Mesenchymal stem cell (in vitro differentiated cells and primary cell): ENCODE measurements around the gene CNTNAP2.

Source experiments
- DNase-seq: peaks from one replicate; pipeline ENCODE4 v3.0.0-alpha.2; 2013
- H2AFZ ChIP-seq: one replicate; pipeline ENCODE4 v1.6.1; 2013; ENCODE audit warnings: low read depth, mild to moderate bottlenecking, control low read depth, inconsistent platforms, low read length, moderate library complexity
- H2AK5ac ChIP-seq: 2 replicates; pipeline ENCODE4 v1.6.1; 2013; ENCODE audit warnings: low read length, moderate library complexity, mild to moderate bottlenecking, inconsistent platforms; ENCODE audit not compliant: severe bottlenecking
- H2BK120ac ChIP-seq: one replicate; pipeline ENCODE4 v1.6.1; 2013; ENCODE audit warnings: low read depth, mild to moderate bottlenecking, inconsistent platforms, low read length, moderate library complexity
- H2BK12ac ChIP-seq, 2 experiments: one replicate each; pipeline ENCODE4 v1.6.1; 2013; ENCODE audit warnings: inconsistent platforms in 2 of 2, low read length in 2 of 2, mild to moderate bottlenecking in 2 of 2, moderate library complexity in 2 of 2, control low read depth in 1 of 2
- H2BK15ac ChIP-seq: one replicate; pipeline ENCODE4 v1.6.1; 2013; ENCODE audit warnings: mild to moderate bottlenecking, low read depth, inconsistent platforms; ENCODE audit not compliant: poor library complexity, severe bottlenecking
- H2BK5ac ChIP-seq: 2 replicates; pipeline ENCODE4 v1.6.1; 2013; ENCODE audit warnings: low read depth, mild to moderate bottlenecking, low read length, control low read depth, inconsistent platforms; ENCODE audit not compliant: poor library complexity, severe bottlenecking
- H3K14ac ChIP-seq, 2 experiments: one replicate each; pipeline ENCODE4 v1.6.1; 2013; ENCODE audit warnings: inconsistent platforms in 2 of 2, low read length in 2 of 2, control low read depth in 1 of 2, mild to moderate bottlenecking in 1 of 2, moderate library complexity in 1 of 2
- H3K18ac ChIP-seq, 2 experiments: one replicate each; pipeline ENCODE4 v1.6.1; 2013; ENCODE audit warnings: inconsistent platforms in 2 of 2, low read length in 2 of 2, control low read depth in 1 of 2, low read depth in 1 of 2, mild to moderate bottlenecking in 1 of 2
- H3K23ac ChIP-seq, 2 experiments: one replicate each; pipeline ENCODE4 v1.6.1; 2013; ENCODE audit warnings: inconsistent platforms in 2 of 2, low read length in 2 of 2, mild to moderate bottlenecking in 2 of 2, moderate library complexity in 2 of 2, control low read depth in 1 of 2
- H3K27ac ChIP-seq: 2 replicates; pipeline ENCODE4 v1.5.1; 2013; ENCODE audit warnings: mild to moderate bottlenecking, moderate library complexity, low read length, control low read depth, inconsistent platforms; ENCODE audit not compliant: poor library complexity, severe bottlenecking
- H3K27me3 ChIP-seq, 2 experiments: 2 replicates each; pipeline versions ENCODE4 v1.6.1 to v1.7.0; 2013; ENCODE audit warnings: low read length in 2 of 2, mild to moderate bottlenecking in 2 of 2, moderate library complexity in 2 of 2, control low read depth in 1 of 2, inconsistent platforms in 1 of 2; ENCODE audit not compliant: control insufficient read depth in 1 of 2, insufficient read depth in 1 of 2
- H3K36me3 ChIP-seq, 2 experiments: 2 replicates each; pipeline versions ENCODE4 v1.6.1 to v1.7.0; 2013; ENCODE audit warnings: low read length in 2 of 2, control low read depth in 1 of 2, inconsistent platforms in 1 of 2, low read depth in 1 of 2, mild to moderate bottlenecking in 1 of 2; ENCODE audit not compliant: insufficient read depth in 2 of 2, control insufficient read depth in 1 of 2
- H3K4ac ChIP-seq, 2 experiments: one replicate each; pipeline ENCODE4 v1.6.1; 2013; ENCODE audit warnings: inconsistent platforms in 2 of 2, low read length in 2 of 2, mild to moderate bottlenecking in 2 of 2, moderate library complexity in 2 of 2, control low read depth in 1 of 2, low read depth in 1 of 2
- H3K4me1 ChIP-seq: 2 replicates; pipeline ENCODE4 v1.6.1; 2013; ENCODE audit warnings: low read depth, low read length, control low read depth; ENCODE audit not compliant: control insufficient read depth, insufficient read depth
- H3K4me2 ChIP-seq: 2 replicates; pipeline ENCODE4 v1.6.1; 2013; ENCODE audit warnings: low read length, mild to moderate bottlenecking, inconsistent platforms; ENCODE audit not compliant: poor library complexity, severe bottlenecking
- H3K4me3 ChIP-seq, 2 experiments: 2 replicates each; pipeline versions ENCODE4 v1.5.1 to v1.7.0; 2013; ENCODE audit warnings: low read length in 2 of 2, mild to moderate bottlenecking in 2 of 2, control low read depth in 1 of 2, low read depth in 1 of 2; ENCODE audit not compliant: insufficient read depth in 1 of 2
- H3K79me1 ChIP-seq: replicated peaks from 2 replicates; pipeline ENCODE4 v1.6.1; 2013; ENCODE audit warnings: mild to moderate bottlenecking, control low read depth, low read length, inconsistent platforms; ENCODE audit not compliant: poor library complexity, severe bottlenecking
- H3K9ac ChIP-seq: 2 replicates; pipeline ENCODE4 v1.7.0; 2013; ENCODE audit warnings: mild to moderate bottlenecking, low read length, moderate library complexity
- H3K9me3 ChIP-seq: 2 replicates; pipeline ENCODE4 v1.7.0; 2013; ENCODE audit warnings: mild to moderate bottlenecking, low read length; ENCODE audit not compliant: control insufficient read depth
- H4K8ac ChIP-seq: one replicate; pipeline ENCODE4 v1.6.1; 2013; ENCODE audit warnings: inconsistent platforms, mild to moderate bottlenecking, low read length, moderate library complexity
- H4K91ac ChIP-seq: one replicate; pipeline ENCODE4 v1.6.1; 2013; ENCODE audit warnings: mild to moderate bottlenecking, low read length, inconsistent platforms
- WGBS: methylation state at CpG from one replicate; pipeline ENCODE4 v1.1.7; 2013; ENCODE audit warnings: mixed read lengths; 5-methylcytosine and 5-hydroxymethylcytosine counted together

The CNTNAP2 gene

GRCh38 chr7:148436135-148436534, 2319.5 kb downstream of the CNTNAP2 start:
- Histone ChIP-seq H3K4me3 (no peak overlapping the region), H3K14ac (no peak overlapping the region), H3K9ac (no peak overlapping the region), H3K9me3 (no peaks in the 10 kb centered on the region), H3K18ac (no peak overlapping the region), H2BK120ac (no peak overlapping the region), H3K79me1 (no peaks in the 10 kb centered on the region), H3K36me3 (no peaks in the 10 kb centered on the region), H3K27me3 (peaks cover 0 to 18% of the 10 kb centered on the region in 2 experiments), H2BK15ac (no peak overlapping the region), H3K23ac (no peak overlapping the region), H3K4ac (no peak overlapping the region), H3K27ac (no peak overlapping the region), H2BK12ac (no peak overlapping the region), H2BK5ac (no peak overlapping the region), H2AK5ac (no peak overlapping the region), H3K4me1 (no peaks in the 10 kb centered on the region), H3K4me2 (no peak overlapping the region), H2AFZ (no peak overlapping the region), H4K8ac (no peak overlapping the region), H4K91ac (no peak overlapping the region)
- no peak for DNase-seq
- 87% methylated on average over 4 of the region's 4 CpGs for WGBS

- Histone ChIP-seq H3K27me3 (peaks cover 0 to 18% of the 10 kb centered on the region in 2 experiments), H3K9ac (no peak overlapping the region), H4K91ac (no peak overlapping the region), H3K4ac (no peak overlapping the region), H3K4me3 (no peak overlapping the region), H3K9me3 (no peaks in the 10 kb centered on the region), H2BK12ac (no peak overlapping the region), H2BK120ac (no peak overlapping the region), H4K8ac (no peak overlapping the region), H2BK5ac (no peak overlapping the region), H2AK5ac (no peak overlapping the region), H3K14ac (no peak overlapping the region), H3K18ac (no peak overlapping the region), H2AFZ (no peak overlapping the region), H3K36me3 (no peaks in the 10 kb centered on the region), H3K4me2 (no peak overlapping the region), H3K27ac (no peak overlapping the region), H3K23ac (no peak overlapping the region), H3K4me1 (no peaks in the 10 kb centered on the region), H2BK15ac (no peak overlapping the region), H3K79me1 (no peaks in the 10 kb centered on the region)
- no peak for DNase-seq
- WGBS, result 74% methylated on average over 6 of the region's 7 CpGs
These were observed 2320.0 kb downstream of the CNTNAP2 start for GRCh38 chr7:148436571-148436970.

GRCh38 chr7:148437043-148437442, 2320.4 kb downstream of the CNTNAP2 start:
- no peak overlapping the region for H3K4ac ChIP-seq
- no peaks in the 10 kb centered on the region for H3K9me3 ChIP-seq
- H3K79me1 ChIP-seq, result no peaks in the 10 kb centered on the region
- no peaks in the 10 kb centered on the region for H3K36me3 ChIP-seq
- H3K9ac ChIP-seq, result no peak overlapping the region
- no peak overlapping the region for H2BK15ac ChIP-seq
- no peak overlapping the region for H4K8ac ChIP-seq
- H4K91ac ChIP-seq, result no peak overlapping the region
- H2AFZ ChIP-seq, result no peak overlapping the region
- H3K18ac ChIP-seq, result no peak overlapping the region
- H2BK5ac ChIP-seq, result no peak overlapping the region
- H3K4me3 ChIP-seq, result no peak overlapping the region
- H2BK120ac ChIP-seq, result no peak overlapping the region
- H2AK5ac ChIP-seq, result no peak overlapping the region
- H3K14ac ChIP-seq, result no peak overlapping the region
- 95% methylated on average over 4 of the region's 4 CpGs for WGBS
- peaks cover 0 to 18% of the 10 kb centered on the region in 2 experiments for H3K27me3 ChIP-seq
- no peaks in the 10 kb centered on the region for H3K4me1 ChIP-seq
- DNase-seq, result no peak
- no peak overlapping the region for H3K27ac ChIP-seq
- H2BK12ac ChIP-seq, result no peak overlapping the region
- no peak overlapping the region for H3K23ac ChIP-seq
- H3K4me2 ChIP-seq, result no peak overlapping the region

- no peak overlapping the region for H3K4ac ChIP-seq
- DNase-seq, result no peak
- no peak overlapping the region for H3K4me2 ChIP-seq
- H4K91ac ChIP-seq, result no peak overlapping the region
- H3K23ac ChIP-seq, result no peak overlapping the region
- H2AFZ ChIP-seq, result no peak overlapping the region
- no peaks in the 10 kb centered on the region for H3K36me3 ChIP-seq
- no peak overlapping the region for H3K27ac ChIP-seq
- H3K14ac ChIP-seq, result no peak overlapping the region
- H3K18ac ChIP-seq, result no peak overlapping the region
- H3K27me3 ChIP-seq, result peaks cover 0 to 12% of the 10 kb centered on the region in 2 experiments
- no peak overlapping the region for H2BK12ac ChIP-seq
- no peaks in the 10 kb centered on the region for H3K4me1 ChIP-seq
- H4K8ac ChIP-seq, result no peak overlapping the region
- no peaks in the 10 kb centered on the region for H3K79me1 ChIP-seq
- H3K9me3 ChIP-seq, result no peaks in the 10 kb centered on the region
- no peak overlapping the region for H2BK15ac ChIP-seq
- no peak overlapping the region for H3K4me3 ChIP-seq
- no peak overlapping the region for H3K9ac ChIP-seq
- 82% methylated on average over 5 of the region's 8 CpGs for WGBS
- H2AK5ac ChIP-seq, result no peak overlapping the region
- no peak overlapping the region for H2BK5ac ChIP-seq
- H2BK120ac ChIP-seq, result no peak overlapping the region
These were observed 2325.6 kb downstream of the CNTNAP2 start for GRCh38 chr7:148442141-148442655.
